GM20000 (cell line): Measurements from ENCODE around the gene CLCN7.
A peak's percentile ranks its signal among the peaks of the same experiment; 100 is the strongest.

Experiments
- DNase-seq: peaks from one replicate; pipeline ENCODE4 v3.0.0; 2012; ENCODE audit warnings: low spot score
- TF ChIP-seq, protein P1 (sequence below): IDR thresholded peaks from 2 replicates; pipeline ENCODE4 v1.5.1; 2012; ENCODE audit warnings: mild to moderate bottlenecking, control low read depth; ENCODE audit errors: extremely low read depth, missing control alignments

CLCN7 gene

DNA sequence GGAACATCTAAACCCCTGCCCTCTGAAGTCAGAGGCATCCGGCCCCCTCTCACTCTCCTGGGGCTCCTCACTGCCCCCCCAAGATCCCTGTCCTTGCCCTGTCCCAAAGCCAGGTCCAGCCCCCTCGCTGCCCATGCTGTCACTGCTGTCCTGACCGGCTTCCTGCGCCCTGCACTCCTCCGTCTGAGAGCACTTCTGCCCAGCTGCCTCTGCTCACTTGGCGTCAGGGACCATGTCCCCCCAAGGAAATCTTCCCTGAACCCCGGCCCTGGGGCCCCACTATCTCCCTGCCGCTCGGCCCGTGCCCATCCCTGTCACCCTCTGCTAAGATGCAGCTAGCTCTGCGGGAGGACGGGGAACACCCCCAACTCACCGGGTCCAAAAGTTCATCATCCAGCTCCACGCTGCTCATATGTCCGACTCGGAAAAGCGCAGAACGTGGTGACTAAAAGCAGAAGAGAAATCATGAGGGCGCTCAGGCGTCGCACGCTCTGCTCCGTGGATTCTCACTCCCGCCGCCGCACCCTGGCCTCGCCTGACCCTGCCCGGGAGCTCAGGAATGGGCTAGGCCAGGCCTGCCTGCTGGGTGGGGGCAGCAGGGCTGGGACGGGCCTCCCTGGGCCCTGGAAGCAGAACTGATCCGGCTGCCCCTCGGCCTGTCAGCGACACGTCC is 9.8 kb downstream of the CLCN7 start:
- TF ChIP-seq, protein P1, sequence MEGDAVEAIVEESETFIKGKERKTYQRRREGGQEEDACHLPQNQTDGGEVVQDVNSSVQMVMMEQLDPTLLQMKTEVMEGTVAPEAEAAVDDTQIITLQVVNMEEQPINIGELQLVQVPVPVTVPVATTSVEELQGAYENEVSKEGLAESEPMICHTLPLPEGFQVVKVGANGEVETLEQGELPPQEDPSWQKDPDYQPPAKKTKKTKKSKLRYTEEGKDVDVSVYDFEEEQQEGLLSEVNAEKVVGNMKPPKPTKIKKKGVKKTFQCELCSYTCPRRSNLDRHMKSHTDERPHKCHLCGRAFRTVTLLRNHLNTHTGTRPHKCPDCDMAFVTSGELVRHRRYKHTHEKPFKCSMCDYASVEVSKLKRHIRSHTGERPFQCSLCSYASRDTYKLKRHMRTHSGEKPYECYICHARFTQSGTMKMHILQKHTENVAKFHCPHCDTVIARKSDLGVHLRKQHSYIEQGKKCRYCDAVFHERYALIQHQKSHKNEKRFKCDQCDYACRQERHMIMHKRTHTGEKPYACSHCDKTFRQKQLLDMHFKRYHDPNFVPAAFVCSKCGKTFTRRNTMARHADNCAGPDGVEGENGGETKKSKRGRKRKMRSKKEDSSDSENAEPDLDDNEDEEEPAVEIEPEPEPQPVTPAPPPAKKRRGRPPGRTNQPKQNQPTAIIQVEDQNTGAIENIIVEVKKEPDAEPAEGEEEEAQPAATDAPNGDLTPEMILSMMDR, result no peak
- DNase-seq, result no peak

DNA sequence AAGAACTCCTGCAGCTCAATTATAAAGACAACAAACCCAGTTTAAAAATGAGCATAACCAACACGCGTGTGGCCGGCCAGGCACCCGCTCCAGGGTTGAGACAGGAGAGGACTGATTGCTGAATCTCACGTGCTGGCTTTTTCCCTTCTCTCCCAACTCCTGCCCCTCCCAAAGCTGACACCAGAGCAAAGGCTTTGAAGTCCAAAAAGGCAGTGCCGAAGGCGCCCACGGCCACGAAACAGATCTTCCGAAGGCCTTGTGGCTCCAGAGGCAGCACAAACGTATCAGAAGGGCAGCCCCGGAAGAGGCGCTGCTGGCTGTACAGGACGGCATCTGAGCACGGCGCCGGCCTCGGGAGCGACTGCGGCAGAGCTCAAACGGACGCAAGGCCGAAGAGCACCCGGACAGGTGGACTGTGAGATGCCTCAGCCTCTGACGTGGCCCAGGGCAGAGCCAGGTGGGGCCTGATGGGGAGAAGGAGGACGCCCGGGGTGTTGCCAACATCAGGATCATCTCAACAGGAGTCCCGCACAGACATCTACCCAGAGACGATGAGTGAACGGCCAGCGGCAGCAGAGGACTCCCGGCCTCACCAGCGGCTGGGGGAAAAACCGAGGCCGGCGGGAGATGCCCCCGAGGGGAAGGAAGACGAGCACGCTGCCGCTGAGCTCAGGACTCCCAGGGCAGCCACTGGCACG is 10.5 kb downstream of the CLCN7 start:
- no peak for DNase-seq

DNA sequence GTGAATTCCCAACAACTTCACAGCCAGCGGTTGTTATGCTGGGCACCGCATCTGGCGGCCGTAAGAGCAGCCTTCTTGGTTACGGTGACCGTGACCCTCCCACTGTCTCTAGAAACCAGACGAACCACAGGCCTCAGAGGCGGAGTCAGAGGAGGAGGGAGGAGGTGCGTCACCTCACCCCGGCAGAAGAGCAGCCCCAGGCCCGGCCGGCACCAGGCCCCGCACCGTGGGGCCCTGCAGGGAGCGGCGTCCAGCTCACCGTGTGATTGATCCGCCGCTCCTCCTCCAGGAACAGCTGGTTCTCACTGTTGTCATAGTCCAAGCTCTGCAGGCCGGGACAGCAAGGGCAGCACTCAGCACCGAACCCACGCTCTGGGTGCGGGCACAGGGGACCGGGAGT is 13.7 kb downstream of the CLCN7 start:
- TF ChIP-seq, protein P1, result no peak
- DNase-seq, result no peak

More for the DNA sequence above, 10.5 kb downstream of the CLCN7 start:
- TF ChIP-seq, protein P1, result no peak

DNA sequence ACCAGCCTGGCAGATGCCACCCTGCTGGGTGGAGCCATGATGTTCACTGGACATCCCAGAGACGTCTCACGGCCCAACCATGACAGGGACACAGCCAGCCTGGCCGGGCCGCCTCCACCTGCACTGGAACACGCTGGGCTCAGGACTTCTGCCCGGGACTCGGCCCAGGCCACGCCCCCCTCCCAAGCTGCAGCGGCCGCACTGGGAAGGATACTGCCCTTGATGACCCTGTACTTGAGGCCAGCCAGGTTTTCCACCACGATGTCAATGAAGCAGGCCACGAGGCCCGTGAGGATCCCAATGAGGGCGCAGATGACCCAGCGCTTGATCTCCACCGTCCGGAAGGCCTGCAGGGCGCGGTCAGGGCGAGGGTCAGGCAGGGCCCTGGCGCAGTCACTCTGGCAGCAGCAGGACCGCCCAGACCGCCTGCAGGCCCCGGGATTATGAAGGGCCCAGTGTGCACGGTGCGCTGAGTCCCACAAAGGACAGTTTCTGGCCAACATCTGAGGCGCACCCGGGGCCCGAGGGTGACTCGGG is 14.2 kb downstream of the CLCN7 start:
- TF ChIP-seq, protein P1, result no peak

DNA sequence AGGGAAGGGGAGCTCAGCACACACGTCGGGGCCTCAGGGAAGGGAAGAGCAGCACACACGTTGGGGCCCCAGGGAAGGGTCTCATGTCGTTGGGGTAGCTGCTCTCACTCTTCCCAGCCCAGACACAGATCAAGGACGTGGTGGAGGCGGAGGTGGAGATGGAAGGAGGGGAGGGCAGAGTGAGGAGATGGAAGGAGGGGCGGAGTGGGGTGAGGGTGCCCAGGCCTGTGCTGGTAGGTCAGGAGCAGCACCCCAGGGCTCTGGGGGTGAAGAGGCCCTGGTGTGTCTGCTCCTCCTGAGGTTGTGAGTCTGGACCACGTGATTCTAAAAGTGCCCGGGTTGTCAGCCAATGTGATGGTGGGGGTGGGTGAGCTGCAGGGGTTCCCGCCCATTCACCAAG is 14.9 kb downstream of the CLCN7 start:
- TF ChIP-seq, protein P1, result no peak
- no peak for DNase-seq

More for the DNA sequence above, 14.2 kb downstream of the CLCN7 start:
- no peak for DNase-seq

DNA sequence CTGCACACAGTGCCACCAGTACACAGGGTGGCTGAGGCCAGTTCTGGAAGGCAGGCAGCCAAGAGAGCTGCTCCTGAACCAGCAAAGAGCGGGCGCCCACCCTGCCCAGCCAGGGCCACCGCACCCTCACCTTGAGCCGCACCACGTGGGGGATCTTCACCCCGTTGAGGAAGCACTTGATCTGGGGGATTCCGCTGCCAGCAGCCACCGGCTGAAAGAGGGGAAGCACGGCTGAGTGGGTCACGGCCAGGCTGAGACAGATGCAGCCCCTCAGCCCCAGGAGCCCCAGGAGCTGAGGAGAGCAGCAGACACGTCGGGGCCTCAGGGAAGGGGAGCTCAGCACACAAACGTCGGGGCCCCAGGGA is 15.9 kb downstream of the CLCN7 start:
- TF ChIP-seq, protein P1, result no peak
- DNase-seq, result peak; percentile 83

DNA sequence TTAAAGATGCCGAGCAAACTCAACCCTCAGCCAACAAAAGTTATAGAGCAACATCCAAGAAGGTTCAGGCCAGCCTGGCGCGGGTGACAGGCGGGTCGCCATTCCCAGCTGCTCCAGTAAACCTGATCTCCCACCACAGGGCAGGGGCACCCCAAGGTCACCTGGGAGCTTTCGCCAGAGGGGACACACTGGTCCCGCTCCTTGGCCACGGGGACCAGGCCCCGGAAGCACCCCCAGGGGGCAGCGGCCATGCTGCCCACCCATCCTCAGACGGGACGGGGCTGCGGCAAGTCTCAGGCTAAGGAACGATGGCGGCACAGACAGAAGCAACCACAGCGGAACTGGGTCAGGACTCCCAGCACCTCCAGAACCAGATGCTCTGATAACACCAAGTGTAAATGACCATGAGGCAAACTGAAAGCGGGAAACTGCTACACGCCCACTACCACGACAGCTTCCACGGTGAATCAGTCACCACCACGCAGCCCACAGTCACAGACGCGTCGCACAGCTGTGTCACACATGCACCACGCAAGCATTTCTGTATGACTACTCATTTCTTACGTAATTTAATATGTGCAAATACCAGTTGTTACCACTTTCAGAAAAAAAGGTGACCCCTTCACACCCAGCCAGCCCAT is 16.4 kb downstream of the CLCN7 start:
- no peak for DNase-seq
- TF ChIP-seq, protein P1, result no peak
